GM21515 (cell line): ENCODE data around the gene TLK2.

Experiments
- ATAC-seq: cut with Tn5 transposase; IDR thresholded peaks from one replicate; pipeline ENCODE4 v1.9.1; 2021; ENCODE audit not compliant: unreplicated experiment

The TLK2 gene

DNA sequence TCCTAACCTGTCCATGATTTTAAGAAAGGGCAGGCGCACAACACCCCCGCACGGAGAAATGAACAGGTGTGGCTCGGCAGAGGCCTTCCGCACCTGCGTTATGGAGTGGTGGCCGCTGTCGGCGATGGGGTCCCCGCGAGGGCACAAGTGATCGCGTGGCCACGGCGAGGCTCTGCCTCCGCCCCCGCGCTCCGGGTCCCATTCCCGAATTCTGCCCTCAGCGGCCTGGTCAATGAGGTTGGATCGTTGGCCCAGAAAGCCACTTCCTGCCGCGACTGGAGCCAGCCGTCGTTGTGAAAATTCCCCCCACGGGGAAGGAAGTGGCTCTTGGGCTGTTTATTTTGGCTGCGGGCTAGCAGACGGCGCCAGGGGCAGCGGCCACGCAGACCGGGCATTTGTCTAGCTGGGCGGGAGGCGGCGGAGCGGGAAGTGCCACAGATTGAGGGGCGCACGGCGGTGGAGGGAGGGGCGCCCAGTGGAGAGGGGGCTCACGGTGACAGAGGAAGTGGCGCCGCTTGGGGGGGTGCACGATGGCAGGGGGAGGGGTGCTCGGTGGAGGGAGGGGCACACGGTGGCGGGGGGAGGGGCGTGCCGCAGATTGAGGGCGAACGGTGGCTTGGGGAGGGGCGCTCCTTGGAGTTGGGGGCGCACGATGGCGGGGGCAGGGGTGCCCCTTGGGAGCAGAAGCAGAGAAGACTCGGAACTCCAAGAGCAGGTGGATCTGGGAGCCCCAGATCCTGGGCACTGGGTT, 173.8 kb downstream of the TLK2 start:
- ATAC-seq, result no peak

- peak; percentile 72 for ATAC-seq
Observed at GRCh38 chr17:62653002-62653825, 174.6 kb downstream of the TLK2 start.

DNA sequence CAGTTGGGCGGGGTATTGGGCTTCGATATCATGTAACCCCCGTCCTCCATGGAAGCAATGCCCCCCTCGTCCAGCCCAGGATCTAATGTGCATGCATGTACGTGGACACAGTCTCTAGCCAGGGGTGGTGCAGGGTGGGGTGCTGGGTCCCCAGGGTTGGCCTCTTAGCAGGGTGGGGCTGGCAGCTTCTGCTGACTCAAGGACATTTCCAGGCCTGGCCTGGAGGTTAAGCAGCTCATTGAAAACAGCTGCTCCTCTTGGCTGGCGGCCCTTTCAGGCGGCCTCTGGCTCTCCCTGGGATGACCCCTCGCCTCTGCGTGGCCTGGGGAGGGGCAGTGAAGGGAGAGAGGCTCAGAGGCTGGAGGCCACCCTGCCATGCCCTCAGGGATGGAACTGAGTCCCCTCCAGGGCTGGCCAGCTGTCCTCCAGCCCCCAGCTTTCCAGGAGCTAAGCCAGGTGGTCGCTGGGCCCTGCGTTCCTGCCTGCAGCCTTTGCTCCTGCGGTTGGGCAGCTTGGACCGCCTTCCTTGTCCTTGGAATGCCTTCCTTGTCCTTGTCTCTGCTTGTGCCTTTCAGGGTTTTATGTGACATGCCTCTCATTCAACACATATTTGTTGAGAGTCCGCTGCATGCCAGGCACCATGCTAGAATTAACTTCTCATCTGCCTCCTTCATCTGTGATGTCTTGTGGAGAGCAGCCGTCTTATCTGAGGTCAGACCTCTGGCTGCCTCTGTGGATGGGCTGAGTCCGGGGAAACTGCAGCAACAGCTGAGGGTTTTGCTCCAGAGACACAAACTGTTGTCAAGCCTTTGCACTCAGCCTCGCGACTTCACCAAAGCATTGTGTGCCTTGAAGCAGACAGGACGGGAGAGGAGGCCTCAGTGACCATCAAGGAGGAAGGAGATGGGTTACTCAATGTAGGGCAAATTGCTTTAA, 175.5 kb downstream of the TLK2 start:
- no peak for ATAC-seq

GRCh38 chr17:62655656-62656055, 177.0 kb downstream of the TLK2 start:
- no peak for ATAC-seq

- no peak for ATAC-seq
Observed at GRCh38 chr17:62656446-62656845, 177.8 kb downstream of the TLK2 start.

- no peak for ATAC-seq
Observed at GRCh38 chr17:62657145-62657665, 178.6 kb downstream of the TLK2 start.

DNA sequence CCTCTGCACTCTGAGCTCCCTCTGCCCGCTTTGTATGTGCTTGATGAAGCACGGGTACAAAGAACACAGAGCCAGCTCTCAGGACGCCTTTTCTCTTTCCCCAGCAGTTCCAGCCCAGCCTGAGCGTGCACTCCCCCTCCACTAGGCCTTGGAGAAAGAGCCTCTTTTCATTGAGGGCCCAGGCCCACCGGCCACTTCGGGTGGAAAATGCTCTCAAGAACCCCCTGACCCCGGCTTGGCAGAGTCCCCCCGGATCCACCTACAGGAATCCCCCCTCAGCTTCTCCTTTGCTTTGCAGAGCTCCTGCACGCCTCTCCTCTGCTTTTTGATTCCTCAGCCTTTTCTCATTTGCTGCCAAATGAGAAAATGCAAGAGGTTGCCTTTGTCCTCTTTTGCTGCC, 179.1 kb downstream of the TLK2 start:
- no peak for ATAC-seq

- ATAC-seq, result no peak
Observed at GRCh38 chr17:62658136-62658920, 179.7 kb downstream of the TLK2 start.

DNA sequence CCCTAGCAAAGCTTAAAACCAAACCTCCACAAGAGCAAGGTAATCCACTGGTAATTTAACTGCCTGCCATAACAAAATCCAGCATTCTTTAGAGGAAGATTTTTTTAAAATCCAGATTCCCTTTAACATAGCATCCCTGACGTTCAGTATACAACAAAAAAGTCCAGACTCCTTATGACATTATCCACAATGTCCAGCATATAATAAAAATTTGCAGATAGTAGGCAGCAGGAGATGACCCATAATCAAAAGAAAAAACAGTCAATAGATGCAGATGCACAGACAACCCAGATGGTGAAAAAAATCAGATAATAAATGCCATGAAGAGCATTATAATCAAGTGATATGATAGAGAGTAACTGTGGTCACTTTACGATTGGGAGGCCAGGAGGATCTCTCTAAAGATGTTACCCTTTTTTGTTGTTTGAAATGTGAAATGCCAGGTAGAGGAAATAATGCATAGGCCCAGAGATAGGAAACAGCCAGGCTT, 182.0 kb downstream of the TLK2 start:
- ATAC-seq, result no peak

DNA sequence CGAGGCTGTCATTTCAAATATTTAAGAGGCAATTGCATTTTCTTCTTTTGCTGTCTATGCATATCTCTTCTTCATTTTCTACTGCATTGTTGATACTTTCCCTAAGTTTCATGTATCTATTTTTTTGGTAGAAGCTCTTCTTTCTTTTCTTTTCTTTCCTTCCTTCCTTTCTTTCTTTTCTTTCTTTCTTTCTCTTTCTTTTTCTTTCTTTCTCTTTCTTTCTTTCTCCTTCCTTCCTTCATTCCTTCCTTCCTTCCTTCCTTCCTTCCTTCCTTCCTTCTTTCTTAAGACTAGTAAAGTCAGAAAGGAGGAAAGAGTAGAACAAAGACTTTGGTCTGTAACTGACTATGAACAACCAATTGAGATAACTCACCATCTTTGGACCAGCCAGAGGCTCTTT, 182.7 kb downstream of the TLK2 start:
- ATAC-seq, result no peak

GRCh38 chr17:62662855-62663254, 184.2 kb downstream of the TLK2 start:
- ATAC-seq, result no peak
